GM12874 (cell line): Measurements from ENCODE around the gene RC3H1.

ENCODE experiments used
- CTCF ChIP-seq: IDR thresholded peaks from 2 replicates; pipeline ENCODE4 v1.5.1; 2011; ENCODE audit warnings: low read depth, mild to moderate bottlenecking, control low read depth, low read length, moderate library complexity; ENCODE audit not compliant: insufficient read depth

The RC3H1 gene

GRCh38 chr1:174017231-174017970, 4.8 kb downstream of the RC3H1 start:
- TF ChIP-seq CTCF, result no peak

DNA sequence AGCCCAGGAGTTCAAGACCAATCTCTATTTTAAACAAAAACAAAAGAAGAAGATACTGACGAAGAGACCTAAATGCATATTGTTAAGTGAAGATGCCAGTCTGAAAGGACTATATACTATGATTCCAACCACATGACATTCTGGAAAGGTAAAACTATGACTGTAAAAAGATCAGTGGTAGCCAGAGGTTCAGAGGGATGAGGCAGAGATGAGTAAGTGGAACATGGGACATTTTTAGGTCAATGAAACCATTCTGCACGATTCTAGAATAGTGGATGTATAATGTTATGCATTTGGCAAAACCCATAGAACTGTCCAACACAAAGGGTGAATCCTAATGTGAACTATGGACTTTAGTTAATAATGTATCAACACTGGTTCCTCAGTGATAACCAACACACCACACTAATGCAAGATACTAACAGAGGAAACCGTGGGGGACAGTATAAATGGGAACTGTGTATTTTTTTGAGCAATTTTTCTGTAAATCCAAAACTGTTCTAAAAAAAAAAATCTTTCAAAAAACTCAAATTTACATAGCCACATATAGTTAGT, 8.2 kb downstream of the RC3H1 start:
- TF ChIP-seq CTCF, result no peak

DNA sequence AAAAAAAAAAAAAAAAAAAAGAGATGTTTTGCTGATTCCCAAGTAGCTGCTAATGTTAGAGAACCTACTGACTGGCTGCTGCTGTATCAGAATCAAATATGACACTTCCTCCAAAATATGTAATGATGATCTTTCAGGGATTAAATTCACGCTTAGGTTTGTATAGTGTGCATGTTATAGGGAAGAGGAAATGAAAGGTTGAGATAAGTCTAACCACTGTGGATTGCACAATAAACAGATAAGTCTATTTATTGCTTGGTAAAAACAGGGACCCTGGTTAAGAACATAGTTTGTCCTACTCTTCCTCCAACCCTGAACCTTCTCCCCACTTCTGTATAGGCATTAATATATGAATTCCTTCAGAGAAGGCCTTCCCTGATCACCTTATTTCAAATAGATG, 13.2 kb downstream of the RC3H1 start:
- no peak for TF ChIP-seq CTCF

DNA sequence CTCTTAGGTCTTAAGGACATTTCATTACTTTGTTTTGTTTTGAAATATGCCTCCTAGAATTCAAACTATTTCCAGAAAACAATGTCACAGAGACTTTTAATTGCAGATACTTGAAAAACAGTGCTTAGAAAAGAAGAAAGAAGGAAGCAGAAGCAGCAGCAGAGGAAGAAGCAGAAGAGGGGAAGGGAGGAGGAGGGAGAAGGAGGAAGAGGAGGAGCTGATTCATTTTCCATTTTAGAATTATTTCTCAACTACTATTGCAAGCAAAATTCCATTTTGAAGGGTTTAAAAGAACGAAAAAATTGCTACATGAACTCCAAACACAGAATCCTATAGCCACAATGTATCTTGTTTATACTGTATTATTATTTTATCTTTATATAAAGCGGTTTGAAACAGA, 13.9 kb downstream of the RC3H1 start:
- no peak for TF ChIP-seq CTCF

- no peak for TF ChIP-seq CTCF
Measured at GRCh38 chr1:174007851-174008250, 14.3 kb downstream of the RC3H1 start.

DNA sequence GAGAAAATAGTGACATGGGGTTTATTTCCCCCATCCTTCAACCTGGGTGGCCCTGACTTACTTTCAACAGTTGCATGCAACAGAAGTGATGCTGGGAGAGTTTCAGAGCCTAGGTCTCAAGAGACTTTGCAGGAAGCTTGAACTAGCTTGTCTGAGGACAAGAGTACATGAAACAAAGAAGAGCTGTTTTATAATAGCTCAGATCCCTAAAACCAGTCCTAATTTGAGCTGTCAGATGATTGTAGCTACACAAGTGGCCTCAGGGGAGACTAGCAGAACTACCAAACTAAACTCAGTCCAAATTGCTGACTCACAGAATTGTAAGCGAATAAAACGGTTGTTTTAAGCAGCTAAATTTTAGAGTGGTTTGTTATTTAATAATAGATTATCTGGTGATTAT, 17.1 kb downstream of the RC3H1 start:
- no peak for TF ChIP-seq CTCF

GRCh38 chr1:174003867-174004266, 18.3 kb downstream of the RC3H1 start:
- TF ChIP-seq CTCF, result no peak
